Globus pallidus (tissue), 1 donor: ENCODE measurements around the gene ESRP2.

Experiments used
- DNase-seq: peaks from one replicate; pipeline ENCODE4 v3.0.0-alpha.2; 2015; ENCODE audit warnings: low spot score

The ESRP2 gene

GRCh38 chr16:68263559-68264127 is 27.7 kb upstream of the ESRP2 start:
- DNase-seq, result no peak

GRCh38 chr16:68259007-68259825 is 23.3 kb upstream of the ESRP2 start:
- DNase-seq, result no peak

DNA sequence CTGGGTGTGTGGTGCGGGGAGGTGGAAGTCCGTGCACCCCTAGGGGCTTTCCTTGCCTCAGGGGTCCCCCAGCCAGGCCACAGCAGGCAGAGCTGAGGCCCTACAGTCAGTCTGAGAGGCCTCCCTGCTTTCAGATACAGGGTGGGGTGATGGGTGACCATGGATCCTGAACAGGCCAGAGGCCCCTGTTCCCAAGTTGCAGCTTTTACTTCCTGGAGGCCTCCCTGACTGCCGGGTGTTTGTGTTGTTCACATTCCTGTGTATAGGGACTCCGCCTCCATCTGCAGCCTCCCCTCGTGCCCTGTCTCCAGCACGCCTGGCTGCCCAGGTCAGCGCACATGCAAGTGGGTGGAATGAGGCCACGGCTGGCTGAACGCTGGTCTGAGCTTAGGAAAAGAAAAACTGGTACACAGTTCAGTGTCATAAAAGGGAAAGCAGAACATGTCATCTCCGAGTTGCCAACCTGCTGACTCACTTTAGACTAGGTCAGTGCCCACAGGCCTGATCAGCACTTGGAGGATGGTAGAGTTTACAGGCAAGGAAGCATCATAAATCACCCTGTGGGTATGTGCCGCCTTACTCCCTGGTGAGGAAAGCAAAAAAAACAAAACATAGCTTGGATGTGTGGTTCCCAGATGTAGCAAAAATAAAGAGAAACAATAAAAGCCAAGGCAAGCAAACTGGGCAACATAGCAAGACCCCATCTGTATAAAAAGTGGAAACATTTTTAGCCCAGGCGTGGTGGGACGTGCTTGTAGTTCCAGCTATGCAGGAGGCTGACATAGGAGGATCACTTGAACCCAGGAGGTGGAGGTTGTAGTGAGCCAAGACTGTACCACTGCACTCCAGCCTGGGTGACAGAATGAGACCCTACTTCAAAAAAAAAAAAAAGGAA is 22.2 kb upstream of the ESRP2 start:
- no peak for DNase-seq

GRCh38 chr16:68257251-68257905 is 21.5 kb upstream of the ESRP2 start:
- no peak for DNase-seq

GRCh38 chr16:68255712-68256111 is 19.8 kb upstream of the ESRP2 start:
- DNase-seq, result no peak

DNA sequence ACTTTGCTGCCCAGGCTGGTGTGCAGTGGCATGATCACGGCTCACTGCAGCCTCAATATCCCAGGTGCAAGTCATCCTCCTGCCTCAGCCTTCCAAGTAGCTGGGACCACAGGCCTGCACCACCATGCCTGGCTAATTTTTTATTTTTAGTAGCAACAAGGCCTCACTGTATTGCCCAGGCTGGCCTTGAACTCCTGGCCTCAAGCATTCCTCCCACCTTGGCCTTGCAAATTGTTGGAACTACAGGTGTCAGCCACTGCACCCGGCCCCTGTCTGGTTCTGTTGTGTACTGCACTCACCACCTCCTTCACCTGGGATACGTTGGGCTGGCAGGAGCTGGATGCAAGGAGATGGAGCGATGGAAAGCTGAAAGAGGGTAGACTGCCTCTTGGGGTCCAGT is 17.8 kb upstream of the ESRP2 start:
- DNase-seq, result no peak

GRCh38 chr16:68252383-68252782 is 16.5 kb upstream of the ESRP2 start:
- DNase-seq, result no peak

- no peak for DNase-seq
Observed at GRCh38 chr16:68251832-68252231, 15.9 kb upstream of the ESRP2 start.

DNA sequence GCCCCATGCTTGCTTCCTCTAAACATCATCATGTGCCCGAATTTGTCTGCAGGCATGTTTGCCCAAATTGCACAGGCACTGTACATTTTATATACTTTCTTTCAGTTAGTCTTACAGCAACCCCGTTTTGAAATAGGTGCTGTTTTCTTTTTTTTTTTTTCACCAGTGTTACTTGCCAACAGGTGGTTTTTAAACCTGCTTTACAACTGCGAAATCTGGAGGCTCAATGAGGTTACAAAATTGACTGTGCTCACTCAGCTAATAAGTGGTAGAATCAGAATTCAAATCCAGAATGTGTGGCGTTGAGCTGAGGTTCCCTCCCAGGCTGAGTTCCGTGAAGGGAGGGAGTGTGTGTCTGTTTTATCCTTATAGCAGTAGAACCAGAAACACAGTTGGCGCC is 15.0 kb upstream of the ESRP2 start:
- no peak for DNase-seq

GRCh38 chr16:68249371-68249770 is 13.4 kb upstream of the ESRP2 start:
- no peak for DNase-seq

DNA sequence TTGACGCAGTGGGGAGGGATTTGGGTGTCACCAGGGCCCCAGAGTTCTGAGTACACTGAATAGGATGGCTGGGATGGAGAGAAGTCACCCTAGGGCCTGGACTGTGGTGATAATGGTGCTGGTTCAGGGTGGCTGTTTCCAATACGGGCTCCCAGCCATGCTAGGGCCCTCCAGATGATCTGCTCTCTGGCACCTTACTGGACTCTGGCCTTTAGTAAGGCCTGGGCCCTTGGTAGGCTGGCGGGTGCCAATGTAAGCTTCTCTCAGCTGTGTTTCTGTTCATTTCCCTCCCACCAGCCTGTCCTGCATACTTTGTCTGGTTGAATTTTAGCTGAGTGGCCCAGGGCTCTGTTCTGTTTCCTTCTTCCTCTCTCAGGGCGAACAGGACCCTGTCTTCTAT is 12.0 kb upstream of the ESRP2 start:
- DNase-seq, result no peak

DNA sequence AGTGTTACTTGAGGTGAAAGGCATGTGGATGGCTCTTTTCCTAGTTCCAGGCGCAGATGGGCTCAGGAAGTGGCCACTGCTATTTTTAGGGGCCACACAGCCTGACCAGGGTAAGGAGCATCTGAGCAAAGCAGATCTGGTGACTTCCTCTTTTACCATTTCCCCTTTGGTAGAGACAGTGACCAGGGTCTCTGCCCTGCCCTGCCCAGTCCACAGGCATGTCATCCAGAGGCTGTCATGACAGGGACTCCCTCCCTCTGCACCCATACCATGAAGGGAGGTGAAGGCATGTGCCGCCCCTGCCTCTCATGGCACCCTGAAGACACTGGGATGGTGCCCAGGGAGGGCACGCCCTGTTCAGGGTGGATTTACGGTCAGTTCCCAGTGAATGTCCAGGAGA is 11.5 kb upstream of the ESRP2 start:
- peak; percentile 64 for DNase-seq

DNA sequence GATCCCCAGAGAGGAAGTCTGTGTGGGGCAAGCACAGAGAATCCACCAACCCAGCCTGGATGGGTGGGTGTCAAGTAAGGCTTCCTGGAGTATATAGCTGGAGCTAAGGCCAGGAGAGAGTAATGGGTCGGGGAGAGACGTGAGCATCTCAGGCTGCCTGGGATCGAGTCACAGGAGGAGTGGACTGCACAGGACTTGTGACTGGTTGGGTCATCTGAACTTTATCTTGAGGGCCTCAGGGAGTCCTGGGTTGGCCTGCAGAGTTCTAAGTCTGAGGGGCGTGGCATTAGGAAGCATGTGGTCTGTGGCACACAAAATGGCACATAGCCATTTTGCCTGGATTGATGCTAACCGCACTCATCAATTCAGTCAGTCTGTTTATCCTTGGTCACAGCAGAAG is 10.7 kb upstream of the ESRP2 start:
- no peak for DNase-seq

DNA sequence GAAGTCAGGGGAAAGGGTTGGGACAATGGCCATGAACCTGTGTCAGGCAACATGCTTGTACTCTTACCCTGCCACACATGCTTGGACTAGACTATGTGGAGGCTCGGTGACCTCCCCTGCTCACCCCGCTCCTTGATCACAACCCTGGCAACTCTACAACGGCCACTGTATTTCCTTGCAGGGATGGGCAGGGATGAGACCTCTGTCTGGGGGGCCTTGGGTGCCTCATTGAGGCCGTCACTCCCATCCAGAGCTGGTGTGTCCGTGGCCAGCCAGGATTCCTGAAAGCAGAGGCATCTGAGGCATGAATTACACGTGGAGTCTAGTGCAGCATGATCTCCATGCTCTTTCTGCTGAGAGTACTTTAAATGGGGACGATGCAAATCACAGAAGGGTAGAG is 10.2 kb upstream of the ESRP2 start:
- DNase-seq, result no peak

DNA sequence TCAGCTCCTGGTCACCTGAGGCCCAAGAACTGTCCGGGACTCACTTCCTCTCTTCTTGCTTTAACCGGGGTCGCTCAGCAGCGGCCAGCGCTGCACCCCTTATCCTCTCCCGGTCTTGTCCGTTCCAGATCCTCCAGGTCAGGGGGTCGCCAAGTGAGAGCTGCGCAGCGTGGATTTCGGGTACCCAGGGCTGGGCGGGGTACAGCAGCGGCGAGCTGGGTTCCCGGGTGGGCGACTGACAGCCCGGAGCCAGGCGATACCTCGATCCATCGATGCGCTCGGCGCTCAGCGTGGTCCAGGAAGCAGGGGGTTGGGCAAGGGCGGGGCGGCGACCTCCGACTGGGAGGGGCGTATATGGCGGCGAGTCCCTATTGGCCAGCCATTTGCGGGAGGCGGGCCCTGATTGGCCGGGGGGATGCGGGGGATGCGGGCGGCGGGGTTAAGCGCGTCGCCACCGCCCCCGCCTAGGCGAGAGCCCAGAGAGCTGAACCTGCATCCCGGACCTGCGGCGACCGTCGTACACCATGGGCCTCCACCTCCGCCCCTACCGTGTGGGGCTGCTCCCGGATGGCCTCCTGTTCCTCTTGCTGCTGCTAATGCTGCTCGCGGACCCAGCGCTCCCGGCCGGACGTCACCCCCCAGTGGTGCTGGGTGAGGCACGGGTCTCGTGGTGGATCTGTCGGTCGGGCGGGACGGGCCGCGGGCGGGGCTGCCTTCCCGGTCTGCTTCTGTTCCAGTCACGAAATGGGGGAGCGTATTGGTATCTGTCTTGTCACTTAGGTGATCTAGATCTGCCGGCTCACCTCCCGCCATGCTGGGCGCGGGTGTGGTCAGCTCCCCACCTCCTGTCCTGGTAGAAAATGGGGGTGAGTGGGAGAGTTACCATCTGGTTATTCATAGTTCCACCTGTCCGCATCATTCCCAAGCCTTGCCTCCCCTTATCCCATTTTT is 9.3 kb upstream of the ESRP2 start, which contains the start of gene PLA2G15:
PLA2G15 (plus strand) TSS at position 471 of the 951 bp plus-strand sequence; CDS start at position 525, 54 bp downstream.
- peak; percentile 90 for DNase-seq

DNA sequence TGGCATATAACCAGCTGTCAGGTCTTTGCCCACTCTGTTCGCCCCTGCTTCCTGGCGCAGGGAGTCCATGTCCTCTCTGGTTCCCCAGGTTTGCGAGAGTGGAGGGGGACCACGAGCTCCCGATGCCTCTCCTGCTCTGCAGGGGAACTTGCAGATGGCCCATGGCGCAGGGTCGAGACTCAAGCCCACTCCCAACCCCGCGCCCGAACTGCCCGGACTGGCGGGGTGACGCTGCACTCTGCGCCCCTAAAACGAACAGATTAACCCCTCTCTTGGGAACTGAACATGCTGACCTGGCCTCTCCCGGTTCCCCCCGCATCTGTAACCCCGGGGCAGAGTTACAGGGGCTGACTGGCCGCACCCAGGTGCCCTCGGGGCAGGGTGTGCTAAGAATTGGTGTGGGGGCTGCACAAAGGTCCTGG is 8.6 kb upstream of the ESRP2 start:
- no peak for DNase-seq

- no peak for DNase-seq
Observed at GRCh38 chr16:68242926-68243858, 7.3 kb upstream of the ESRP2 start.

GRCh38 chr16:68242085-68242484 is 6.2 kb upstream of the ESRP2 start:
- no peak for DNase-seq

DNA sequence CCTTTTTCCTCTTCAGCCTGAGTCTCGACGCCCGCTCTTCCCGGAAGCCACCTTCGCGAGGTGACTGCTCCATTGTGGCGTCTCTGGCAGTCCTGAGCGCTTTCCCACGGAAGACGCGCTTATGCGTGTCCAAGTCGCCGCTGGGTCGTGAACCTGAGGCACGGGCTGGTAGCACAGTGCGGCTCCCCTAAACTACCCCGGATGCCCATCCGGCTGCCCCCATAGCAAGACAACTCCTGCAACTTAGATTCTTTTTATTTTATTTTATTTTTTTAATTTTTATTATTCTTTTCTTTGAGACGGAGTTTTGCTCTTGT is 2.1 kb upstream of the ESRP2 start:
- DNase-seq, result no peak
